SK-MEL-5 (cell line): ENCODE data around the gene CGNL1. TPM values are rescaled to one million over a fixed set of nuclear protein-coding genes. Genes with fewer than 3 reads are reported as not detected.

Experiments used
- DNase-seq: peaks from one replicate; pipeline ENCODE4 v3.0.0-alpha.2; 2016; ENCODE audit warnings: low read depth, low spot score
- in situ Hi-C: cut with HindIII; loops from 2 replicates; pipeline ENCODE4 v1.10.0; 2016; ENCODE audit warnings: low sequenced_read_pairs, high pct_unique_total_duplicates, low pct_unique_long_range_greater_than_20kb
- small RNA-seq, 2 experiments: library from RNA; depleted of rRNA; stranded (forward); fragments of <200 nt; gene quantifications; one replicate each; pipeline ENCODE3, GENCODE V24; 2014
- total RNA-seq: library from RNA; depleted of rRNA; stranded (reverse); fragments of >200 nt; shearing (Covaris generic); gene quantifications from 2 replicates; pipeline ENCODE4 v1.2.3, GENCODE V29; 2014; rRNA removed

The CGNL1 gene
- total RNA-seq, 1 experiment from 2014 or later: 0.24 TPM

DNA sequence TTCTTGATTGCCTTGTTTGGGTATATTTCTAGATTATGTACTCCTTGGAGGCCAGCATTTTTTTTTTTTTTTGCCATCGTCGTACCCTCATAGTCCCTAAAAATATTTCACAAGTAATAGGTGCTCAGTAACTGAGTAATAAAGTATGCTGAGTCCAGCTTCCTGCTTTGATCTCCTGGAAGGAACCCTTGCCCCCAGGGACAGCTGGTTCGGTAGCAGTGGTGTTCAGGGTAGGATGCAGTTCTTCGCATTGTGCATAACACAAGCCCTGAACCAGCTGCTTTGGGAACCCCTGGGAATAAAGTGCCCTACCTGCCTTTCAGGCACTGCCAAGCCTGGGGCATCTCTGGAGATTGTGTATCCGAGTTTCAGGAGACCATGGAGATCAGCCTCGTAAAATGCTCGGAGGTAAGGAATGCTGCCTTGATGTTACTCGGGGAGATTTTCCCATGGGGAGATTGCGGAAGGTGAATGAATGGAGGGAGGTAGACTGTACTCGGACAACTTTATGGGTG lies 223.0 kb downstream of the CGNL1 start:
- no peak for DNase-seq
- in situ Hi-C loops: no loop called here

DNA sequence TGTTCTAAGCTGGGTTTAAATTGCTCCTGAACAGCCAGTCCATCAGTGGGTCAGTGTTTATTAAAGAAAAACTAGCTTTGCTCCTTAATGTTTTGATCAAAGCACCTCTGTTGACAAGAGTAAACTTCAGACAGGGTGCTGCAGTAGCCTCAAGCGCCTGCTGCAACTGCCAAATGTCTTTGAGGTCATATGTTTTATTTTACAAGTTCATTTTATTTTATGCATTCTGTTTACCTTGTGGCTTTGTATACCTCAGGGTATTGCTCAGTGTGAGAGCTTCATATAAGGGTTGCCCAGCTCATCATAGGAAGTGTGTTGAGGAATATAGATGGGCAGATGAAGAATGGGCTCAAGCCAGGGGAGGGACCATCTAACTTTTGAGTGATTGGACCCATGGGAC lies 223.9 kb downstream of the CGNL1 start:
- no peak for DNase-seq
- in situ Hi-C loops: no loop called here

Small RNA genes within 50 kb of the gene (small RNA-seq; reads per million reads assigned to genes)
- gene RNU6-844P: 0 reads per million in 2 experiments

Other genes starting within 250 kb of the CGNL1 start
- gene MYZAP, start 215.4 kb downstream of the CGNL1 start, total RNA-seq: 0.21 TPM in 1 of 2 replicates, not detected in the other